Measurements from ENCODE around the gene GRID2.

DNA sequence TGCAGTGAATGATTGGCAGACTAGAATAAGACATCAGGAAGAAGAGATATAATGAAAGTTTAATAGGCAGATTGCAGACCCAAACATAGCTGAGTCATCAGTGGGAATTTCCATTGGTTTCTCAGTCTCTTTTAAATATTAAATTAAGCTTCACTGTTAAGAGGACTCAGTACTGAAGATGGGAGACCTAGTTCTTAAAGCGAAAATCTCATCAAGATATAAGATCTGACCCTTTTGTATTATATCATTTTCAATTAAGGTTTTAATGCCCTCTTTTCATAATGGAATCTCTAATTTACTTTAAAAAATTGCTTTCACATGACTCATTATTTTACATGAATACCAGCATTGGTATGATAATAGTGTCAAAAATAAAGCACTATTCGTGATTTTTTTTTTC, 1355.9 kb downstream of the GRID2 start:
- TF ChIP-seq POLR2AphosphoS5 (IDR thresholded peaks at IDR 0.05; ENCODE audit: low read length), result no peak
- no peak for TF ChIP-seq CBX5 (IDR thresholded peaks at IDR 0.05; ENCODE audit: low read depth)
- TF ChIP-seq, protein P1, sequence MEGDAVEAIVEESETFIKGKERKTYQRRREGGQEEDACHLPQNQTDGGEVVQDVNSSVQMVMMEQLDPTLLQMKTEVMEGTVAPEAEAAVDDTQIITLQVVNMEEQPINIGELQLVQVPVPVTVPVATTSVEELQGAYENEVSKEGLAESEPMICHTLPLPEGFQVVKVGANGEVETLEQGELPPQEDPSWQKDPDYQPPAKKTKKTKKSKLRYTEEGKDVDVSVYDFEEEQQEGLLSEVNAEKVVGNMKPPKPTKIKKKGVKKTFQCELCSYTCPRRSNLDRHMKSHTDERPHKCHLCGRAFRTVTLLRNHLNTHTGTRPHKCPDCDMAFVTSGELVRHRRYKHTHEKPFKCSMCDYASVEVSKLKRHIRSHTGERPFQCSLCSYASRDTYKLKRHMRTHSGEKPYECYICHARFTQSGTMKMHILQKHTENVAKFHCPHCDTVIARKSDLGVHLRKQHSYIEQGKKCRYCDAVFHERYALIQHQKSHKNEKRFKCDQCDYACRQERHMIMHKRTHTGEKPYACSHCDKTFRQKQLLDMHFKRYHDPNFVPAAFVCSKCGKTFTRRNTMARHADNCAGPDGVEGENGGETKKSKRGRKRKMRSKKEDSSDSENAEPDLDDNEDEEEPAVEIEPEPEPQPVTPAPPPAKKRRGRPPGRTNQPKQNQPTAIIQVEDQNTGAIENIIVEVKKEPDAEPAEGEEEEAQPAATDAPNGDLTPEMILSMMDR (IDR thresholded peaks at IDR 0.05 in 2 of 3, conservative IDR thresholded peaks at IDR 0.05 in 1 of 3; ENCODE audit: control insufficient read depth in 2 of 3, extremely low read depth in 1 of 3, insufficient read depth in 1 of 3, low read depth in 3 of 3, low read length in 3 of 3), result no peak
- no peak for TF ChIP-seq SMC3 (IDR thresholded peaks at IDR 0.05; ENCODE audit: borderline replicate concordance, low read length)
- TF ChIP-seq, protein P2, sequence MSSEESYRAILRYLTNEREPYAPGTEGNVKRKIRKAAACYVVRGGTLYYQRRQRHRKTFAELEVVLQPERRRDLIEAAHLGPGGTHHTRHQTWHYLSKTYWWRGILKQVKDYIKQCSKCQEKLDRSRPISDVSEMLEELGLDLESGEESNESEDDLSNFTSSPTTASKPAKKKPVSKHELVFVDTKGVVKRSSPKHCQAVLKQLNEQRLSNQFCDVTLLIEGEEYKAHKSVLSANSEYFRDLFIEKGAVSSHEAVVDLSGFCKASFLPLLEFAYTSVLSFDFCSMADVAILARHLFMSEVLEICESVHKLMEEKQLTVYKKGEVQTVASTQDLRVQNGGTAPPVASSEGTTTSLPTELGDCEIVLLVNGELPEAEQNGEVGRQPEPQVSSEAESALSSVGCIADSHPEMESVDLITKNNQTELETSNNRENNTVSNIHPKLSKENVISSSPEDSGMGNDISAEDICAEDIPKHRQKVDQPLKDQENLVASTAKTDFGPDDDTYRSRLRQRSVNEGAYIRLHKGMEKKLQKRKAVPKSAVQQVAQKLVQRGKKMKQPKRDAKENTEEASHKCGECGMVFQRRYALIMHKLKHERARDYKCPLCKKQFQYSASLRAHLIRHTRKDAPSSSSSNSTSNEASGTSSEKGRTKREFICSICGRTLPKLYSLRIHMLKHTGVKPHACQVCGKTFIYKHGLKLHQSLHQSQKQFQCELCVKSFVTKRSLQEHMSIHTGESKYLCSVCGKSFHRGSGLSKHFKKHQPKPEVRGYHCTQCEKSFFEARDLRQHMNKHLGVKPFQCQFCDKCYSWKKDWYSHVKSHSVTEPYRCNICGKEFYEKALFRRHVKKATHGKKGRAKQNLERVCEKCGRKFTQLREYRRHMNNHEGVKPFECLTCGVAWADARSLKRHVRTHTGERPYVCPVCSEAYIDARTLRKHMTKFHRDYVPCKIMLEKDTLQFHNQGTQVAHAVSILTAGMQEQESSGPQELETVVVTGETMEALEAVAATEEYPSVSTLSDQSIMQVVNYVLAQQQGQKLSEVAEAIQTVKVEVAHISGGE (CRISPR knock-in tag; IDR thresholded peaks at IDR 0.05), result no peak
- no peak for TF ChIP-seq RCOR1 (conservative IDR thresholded peaks at IDR 0.05; ENCODE audit: low read depth, low read length)
- no peak for TF ChIP-seq YY1 (IDR thresholded peaks at IDR 0.05; ENCODE audit: low read depth, low read length)
- TF ChIP-seq, protein P3, sequence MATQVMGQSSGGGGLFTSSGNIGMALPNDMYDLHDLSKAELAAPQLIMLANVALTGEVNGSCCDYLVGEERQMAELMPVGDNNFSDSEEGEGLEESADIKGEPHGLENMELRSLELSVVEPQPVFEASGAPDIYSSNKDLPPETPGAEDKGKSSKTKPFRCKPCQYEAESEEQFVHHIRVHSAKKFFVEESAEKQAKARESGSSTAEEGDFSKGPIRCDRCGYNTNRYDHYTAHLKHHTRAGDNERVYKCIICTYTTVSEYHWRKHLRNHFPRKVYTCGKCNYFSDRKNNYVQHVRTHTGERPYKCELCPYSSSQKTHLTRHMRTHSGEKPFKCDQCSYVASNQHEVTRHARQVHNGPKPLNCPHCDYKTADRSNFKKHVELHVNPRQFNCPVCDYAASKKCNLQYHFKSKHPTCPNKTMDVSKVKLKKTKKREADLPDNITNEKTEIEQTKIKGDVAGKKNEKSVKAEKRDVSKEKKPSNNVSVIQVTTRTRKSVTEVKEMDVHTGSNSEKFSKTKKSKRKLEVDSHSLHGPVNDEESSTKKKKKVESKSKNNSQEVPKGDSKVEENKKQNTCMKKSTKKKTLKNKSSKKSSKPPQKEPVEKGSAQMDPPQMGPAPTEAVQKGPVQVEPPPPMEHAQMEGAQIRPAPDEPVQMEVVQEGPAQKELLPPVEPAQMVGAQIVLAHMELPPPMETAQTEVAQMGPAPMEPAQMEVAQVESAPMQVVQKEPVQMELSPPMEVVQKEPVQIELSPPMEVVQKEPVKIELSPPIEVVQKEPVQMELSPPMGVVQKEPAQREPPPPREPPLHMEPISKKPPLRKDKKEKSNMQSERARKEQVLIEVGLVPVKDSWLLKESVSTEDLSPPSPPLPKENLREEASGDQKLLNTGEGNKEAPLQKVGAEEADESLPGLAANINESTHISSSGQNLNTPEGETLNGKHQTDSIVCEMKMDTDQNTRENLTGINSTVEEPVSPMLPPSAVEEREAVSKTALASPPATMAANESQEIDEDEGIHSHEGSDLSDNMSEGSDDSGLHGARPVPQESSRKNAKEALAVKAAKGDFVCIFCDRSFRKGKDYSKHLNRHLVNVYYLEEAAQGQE (IDR thresholded peaks at IDR 0.05; ENCODE audit: low read depth, low read length), result no peak
- no peak for TF ChIP-seq SRF (IDR thresholded peaks at IDR 0.05; ENCODE audit: low read depth in 2 of 2, low read length in 2 of 2)
- no peak for TF ChIP-seq EZH2 (IDR thresholded peaks at IDR 0.05; ENCODE audit: borderline replicate concordance, control insufficient read depth, low read depth, low read length)
- no peak for TF ChIP-seq TCF12 (IDR thresholded peaks at IDR 0.05; ENCODE audit: low read depth, low read length)

Measured in GM12878 (cell line).